Left lung (tissue), 10 donors: Measurements from ENCODE around the gene GAK. TPM values are rescaled to one million over a fixed set of nuclear protein-coding genes. Genes with fewer than 3 reads are reported as not detected.

Experiments used
- ATAC-seq: fragments of 200-7000 bp; cut with Tn5 transposase; one replicate; pipeline ENCODE4 v1.9.1; 2020; ENCODE audit warnings: moderate library complexity
- DNase-seq, 4 donors: peaks; one replicate each; pipeline ENCODE4 v3.0.0-alpha.2; 2013 to 2020
- H3K27ac ChIP-seq, 2 donors: fragments of 200-600 bp; sonication (generic) in 1 of 2; one replicate each; pipeline versions ENCODE4 v1.5.0 to v1.8.0; 2020 to 2021
- H3K27me3 ChIP-seq, 2 donors: fragments of 200-600 bp; sonication (generic) in 1 of 2; one replicate each; pipeline versions ENCODE4 v1.5.0 to v1.8.0; 2020 to 2021
- H3K36me3 ChIP-seq, 2 donors: fragments of 200-600 bp; sonication (generic) in 1 of 2; one replicate each; pipeline versions ENCODE4 v1.5.0 to v1.8.0; 2020 to 2021
- H3K4me1 ChIP-seq, 2 donors: fragments of 200-600 bp; one replicate each; pipeline ENCODE4 v1.8.0; 2021
- H3K4me3 ChIP-seq, 2 donors: fragments of 200-600 bp; sonication (generic) in 1 of 2; one replicate each; pipeline versions ENCODE4 v1.5.0 to v1.8.0; 2020 to 2021; ENCODE audit warnings: mild to moderate bottlenecking in 1 of 2
- H3K9me3 ChIP-seq, 2 donors: fragments of 200-600 bp; sonication (generic) in 1 of 2; one replicate each; pipeline versions ENCODE4 v1.5.0 to v1.8.0; 2020 to 2021
- CTCF ChIP-seq, 2 donors: fragments of 200-600 bp; sonication (generic) in 1 of 2; IDR thresholded peaks; one replicate each; pipeline versions ENCODE4 v1.5.0 to v1.8.0; 2021; ENCODE audit warnings: antibody characterized with exemption in 2 of 2
- intact Hi-C, 2 donors: fragments of 100-400 bp; cut with DNase I; formaldehyde crosslinking; loops; one replicate each; pipeline versions ENCODE4 v1.11.2 to v1.14.2; 2022
- polyA plus RNA-seq, 6 donors: library from polyadenylated mRNA; unstranded; fragments of 120-200 nt; gene quantifications; one replicate each; pipeline ENCODE4 v1.2.1, GENCODE V29; 2013; ENCODE audit not compliant: insufficient read length in 6 of 6
- total RNA-seq, 2 donors: library from RNA; stranded (reverse); fragmentation: NEBNext Ultra II Directional; extraction: Animal tissue kit (Norgen Biotek cat#: 25700); gene quantifications; one replicate each; pipeline ENCODE4 v1.2.1, GENCODE V29; 2021
- donor health status: DM: no; HTN: yes; CAD: no.
- donor health status: DM: no; HTN: no; CAD: no.

GAK gene
- total and polyA plus RNA-seq, 8 donors: 42.7 to 121 (median 50.3) TPM

GRCh38 chr4:835148-836002, 96.7 kb downstream of the GAK start:
- no peaks in the 10 kb centered on the region for H3K4me1 ChIP-seq
- DNase-seq (peak in 3 of 4 donors; percentile 30 to 80 (median 32)), ATAC-seq (peak; percentile 82)
- intact Hi-C loops: no loop called here
- H3K27me3 ChIP-seq: peaks cover 0 to 35% of the 10 kb centered on the region in 2 donors
- TF ChIP-seq CTCF (IDR thresholded peaks at IDR 0.05): no peak
- H3K4me3 ChIP-seq: no peak overlapping the region
- peaks cover 0 to 42% of the 10 kb centered on the region in 2 donors for H3K9me3 ChIP-seq
- H3K27ac ChIP-seq: no peak overlapping the region
- H3K36me3 ChIP-seq: no peaks in the 10 kb centered on the region

GRCh38 chr4:834368-835147, 97.6 kb downstream of the GAK start:
- DNase-seq (peak in 1 of 4 donors; percentile 68), ATAC-seq (no peak)
- H3K4me3 ChIP-seq: no peak overlapping the region
- no peak overlapping the region for H3K27ac ChIP-seq
- H3K4me1 ChIP-seq: no peaks in the 10 kb centered on the region
- H3K9me3 ChIP-seq: peaks cover 0 to 42% of the 10 kb centered on the region in 2 donors
- H3K27me3 ChIP-seq: peaks cover 5 to 43% of the 10 kb centered on the region in 2 donors
- TF ChIP-seq CTCF (IDR thresholded peaks at IDR 0.05): no peak
- no peaks in the 10 kb centered on the region for H3K36me3 ChIP-seq
- intact Hi-C loops: no loop called here

GRCh38 chr4:833731-834367, 98.3 kb downstream of the GAK start:
- DNase-seq (peak in 1 of 4 donors; percentile 66), ATAC-seq (no peak)

GRCh38 chr4:833156-833555, 99.0 kb downstream of the GAK start:
- Histone ChIP-seq H3K9me3 (peaks cover 0 to 29% of the 10 kb centered on the region in 2 donors), H3K27me3 (peaks cover 5 to 57% of the 10 kb centered on the region in 2 donors), H3K27ac (no peak overlapping the region)

More at GRCh38 chr4:833731-834367, 98.3 kb downstream of the GAK start:
- peaks cover 0 to 36% of the 10 kb centered on the region in 2 donors for H3K9me3 ChIP-seq
- H3K27me3 ChIP-seq: peaks cover 5 to 50% of the 10 kb centered on the region in 2 donors
- no peak overlapping the region for H3K27ac ChIP-seq
- no peaks in the 10 kb centered on the region for H3K36me3 ChIP-seq
- intact Hi-C loops: no loop called here
- no peak overlapping the region for H3K4me3 ChIP-seq
- TF ChIP-seq CTCF (IDR thresholded peaks at IDR 0.05): no peak
- no peaks in the 10 kb centered on the region for H3K4me1 ChIP-seq

More at GRCh38 chr4:833156-833555, 99.0 kb downstream of the GAK start:
- DNase-seq: peak in 1 of 4 donors; percentile 40
- TF ChIP-seq CTCF (IDR thresholded peaks at IDR 0.05): no peak
- H3K4me3 ChIP-seq: no peak overlapping the region
- H3K36me3 ChIP-seq: no peaks in the 10 kb centered on the region
- no peaks in the 10 kb centered on the region for H3K4me1 ChIP-seq
- intact Hi-C loops: no loop called here
- ATAC-seq: no peak
